Ishikawa (cell line): ENCODE measurements around the gene OR4D1.

Experiments used
- CEBPB ChIP-seq: IDR thresholded peaks from 2 replicates; pipeline ENCODE4 v1.6.1; 2012
- CREB1 ChIP-seq: IDR thresholded peaks from 2 replicates; pipeline ENCODE4 v1.6.1; 2012; ENCODE audit warnings: low read depth
- EP300 ChIP-seq: IDR thresholded peaks from 2 replicates; pipeline ENCODE4 v1.6.1; 2012; ENCODE audit warnings: borderline replicate concordance
- REST ChIP-seq: IDR thresholded peaks from 2 replicates; pipeline ENCODE4 v1.6.1; 2012; ENCODE audit warnings: low read depth, mild to moderate bottlenecking
- TEAD4 ChIP-seq: IDR thresholded peaks from 2 replicates; pipeline ENCODE4 v1.6.1; 2012
- YY1 ChIP-seq: IDR thresholded peaks from 2 replicates; pipeline ENCODE4 v1.6.1; 2012; ENCODE audit warnings: low read depth
- ZBTB7A ChIP-seq: IDR thresholded peaks from 2 replicates; pipeline ENCODE4 v1.6.1; 2012; ENCODE audit warnings: low read depth

DNA sequence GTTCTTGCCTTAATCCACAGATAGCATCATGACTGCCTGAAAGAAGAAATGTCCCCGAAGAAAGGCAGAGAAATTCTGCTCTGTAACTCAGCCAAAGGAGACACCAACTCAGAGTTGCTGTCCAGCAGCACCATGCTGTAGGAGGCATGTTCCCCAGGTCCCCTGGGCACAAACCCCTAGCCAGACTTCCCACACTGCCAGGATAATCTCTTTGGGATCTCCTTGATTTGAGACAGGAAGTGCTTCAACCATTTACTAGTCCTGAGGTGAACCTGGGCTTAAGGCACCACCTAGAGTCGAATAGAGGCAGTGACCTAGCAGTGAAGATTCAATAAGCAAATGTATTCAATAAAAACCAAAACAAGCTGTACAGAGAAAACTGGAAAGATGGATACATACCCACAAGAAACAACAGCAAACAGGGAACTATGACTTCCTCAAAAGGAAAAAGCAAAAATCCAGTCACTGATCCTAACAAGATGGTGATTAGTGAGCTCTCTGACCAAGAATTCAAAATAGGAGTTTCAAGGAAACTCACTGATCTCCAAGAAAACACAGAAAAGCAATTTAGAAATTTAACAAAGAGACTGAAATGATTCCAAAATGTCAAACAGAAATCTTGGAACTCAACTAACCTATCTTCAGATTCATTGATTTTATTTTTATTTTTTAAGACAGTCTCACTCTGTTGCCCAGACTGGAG is 24.3 kb downstream of the OR4D1 start:
- no peak for TF ChIP-seq CREB1
- no peak for TF ChIP-seq EP300
- peak; percentile 77 for TF ChIP-seq REST
- TF ChIP-seq ZBTB7A: no peak
- no peak for TF ChIP-seq TEAD4
- TF ChIP-seq YY1: no peak
- TF ChIP-seq CEBPB: no peak
